ENCODE measurements around the gene BTG2.

DNA sequence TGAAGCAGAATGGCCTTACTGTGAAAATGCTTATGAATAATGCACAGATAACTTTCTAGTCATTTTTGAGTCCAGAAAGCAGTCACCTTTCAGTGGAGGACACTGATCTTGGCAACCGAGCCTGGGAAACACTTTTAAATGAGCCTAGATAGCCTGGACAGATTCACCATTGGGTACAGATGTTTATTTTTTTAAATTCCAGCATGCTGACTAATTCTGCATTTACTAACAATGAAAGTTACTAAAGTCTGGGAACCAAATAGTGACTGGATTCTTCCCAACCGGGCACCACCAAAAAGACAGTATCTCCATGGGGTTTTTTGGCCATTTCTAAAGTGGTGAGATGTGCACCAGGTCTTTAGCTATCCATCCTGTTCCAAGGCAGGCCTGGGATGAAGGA lies 48.9 kb downstream of the BTG2 start:
- TF ChIP-seq, protein P1, sequence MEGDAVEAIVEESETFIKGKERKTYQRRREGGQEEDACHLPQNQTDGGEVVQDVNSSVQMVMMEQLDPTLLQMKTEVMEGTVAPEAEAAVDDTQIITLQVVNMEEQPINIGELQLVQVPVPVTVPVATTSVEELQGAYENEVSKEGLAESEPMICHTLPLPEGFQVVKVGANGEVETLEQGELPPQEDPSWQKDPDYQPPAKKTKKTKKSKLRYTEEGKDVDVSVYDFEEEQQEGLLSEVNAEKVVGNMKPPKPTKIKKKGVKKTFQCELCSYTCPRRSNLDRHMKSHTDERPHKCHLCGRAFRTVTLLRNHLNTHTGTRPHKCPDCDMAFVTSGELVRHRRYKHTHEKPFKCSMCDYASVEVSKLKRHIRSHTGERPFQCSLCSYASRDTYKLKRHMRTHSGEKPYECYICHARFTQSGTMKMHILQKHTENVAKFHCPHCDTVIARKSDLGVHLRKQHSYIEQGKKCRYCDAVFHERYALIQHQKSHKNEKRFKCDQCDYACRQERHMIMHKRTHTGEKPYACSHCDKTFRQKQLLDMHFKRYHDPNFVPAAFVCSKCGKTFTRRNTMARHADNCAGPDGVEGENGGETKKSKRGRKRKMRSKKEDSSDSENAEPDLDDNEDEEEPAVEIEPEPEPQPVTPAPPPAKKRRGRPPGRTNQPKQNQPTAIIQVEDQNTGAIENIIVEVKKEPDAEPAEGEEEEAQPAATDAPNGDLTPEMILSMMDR (IDR thresholded peaks at IDR 0.05; ENCODE audit: insufficient read depth, low read length, poor library complexity, severe bottlenecking), result no peak
- no peak for TF ChIP-seq EZH2phosphoT487 (conservative IDR thresholded peaks at IDR 0.05; ENCODE audit: low read length)
